Osteocyte (in vitro differentiated cells): ENCODE results near the gene TMEM37. TPM values are rescaled to one million over a fixed set of nuclear protein-coding genes. Genes with fewer than 3 reads are reported as not detected.

Source experiments
- DNase-seq: peaks from one replicate; pipeline ENCODE4 v3.0.0; 2021; ENCODE audit warnings: mixed read lengths; ENCODE audit not compliant: unreplicated experiment; ENCODE audit errors: extremely low spot score
- H3K27ac Mint-ChIP-seq: one replicate; pipeline ENCODE4 v1.8.0; 2021; ENCODE audit warnings: mild to moderate bottlenecking, mixed read lengths; ENCODE audit not compliant: unreplicated experiment
- H3K27me3 Mint-ChIP-seq: one replicate; pipeline ENCODE4 v1.8.0; 2021; ENCODE audit warnings: mixed read lengths; ENCODE audit not compliant: unreplicated experiment
- H3K36me3 Mint-ChIP-seq: one replicate; pipeline ENCODE4 v1.8.0; 2021; ENCODE audit warnings: mixed read lengths; ENCODE audit not compliant: unreplicated experiment
- H3K4me1 Mint-ChIP-seq: one replicate; pipeline ENCODE4 v1.8.0; 2021; ENCODE audit warnings: mixed read lengths; ENCODE audit not compliant: unreplicated experiment
- H3K4me3 Mint-ChIP-seq: one replicate; pipeline ENCODE4 v1.8.0; 2021; ENCODE audit warnings: mild to moderate bottlenecking, moderate library complexity, mixed read lengths; ENCODE audit not compliant: unreplicated experiment
- H3K9me3 Mint-ChIP-seq: one replicate; pipeline ENCODE4 v1.8.0; 2021; ENCODE audit warnings: mixed read lengths; ENCODE audit not compliant: unreplicated experiment
- CTCF ChIP-seq: fragments of 200-600 bp; sonication (generic); IDR thresholded peaks from 2 replicates; pipeline ENCODE4 v1.5.0; 2021; ENCODE audit warnings: antibody characterized with exemption, mild to moderate bottlenecking, moderate library complexity
- total RNA-seq: library from RNA; stranded (reverse); gene quantifications from 2 replicates; pipeline ENCODE4 v1.2.1, GENCODE V29; 2021

Gene TMEM37
- total RNA-seq, 1 donor from 2014 or later: 0.40 TPM

GRCh38 chr2:119483896-119484718, 52.5 kb downstream of the TMEM37 start:
- no peak overlapping the region for H3K27ac Mint-ChIP-seq
- H3K4me3 Mint-ChIP-seq: no peak overlapping the region
- peak; percentile 69 for DNase-seq
- H3K9me3 Mint-ChIP-seq: no peaks in the 10 kb centered on the region
- no peaks in the 10 kb centered on the region for H3K36me3 Mint-ChIP-seq
- H3K27me3 Mint-ChIP-seq: peaks cover 41% of the 10 kb centered on the region
- TF ChIP-seq CTCF: no peak
- peaks cover 4% of the 10 kb centered on the region for H3K4me1 Mint-ChIP-seq

- no peak overlapping the region for H3K27ac Mint-ChIP-seq
- peaks cover 4% of the 10 kb centered on the region for H3K4me1 Mint-ChIP-seq
- H3K36me3 Mint-ChIP-seq: no peaks in the 10 kb centered on the region
Measured at GRCh38 chr2:119484834-119485233, 53.2 kb downstream of the TMEM37 start.

GRCh38 chr2:119485336-119486110, 53.9 kb downstream of the TMEM37 start:
- peak; percentile 75 for DNase-seq
- peaks cover 31% of the 10 kb centered on the region for H3K27me3 Mint-ChIP-seq
- H3K27ac Mint-ChIP-seq: no peak overlapping the region
- peaks cover 4% of the 10 kb centered on the region for H3K4me1 Mint-ChIP-seq
- H3K4me3 Mint-ChIP-seq: no peak overlapping the region
- no peak for TF ChIP-seq CTCF
- no peaks in the 10 kb centered on the region for H3K36me3 Mint-ChIP-seq
- H3K9me3 Mint-ChIP-seq: no peaks in the 10 kb centered on the region

More at GRCh38 chr2:119484834-119485233, 53.2 kb downstream of the TMEM37 start:
- peak; percentile 64 for DNase-seq
- no peak for TF ChIP-seq CTCF
- Mint-ChIP-seq H3K4me3 (no peak overlapping the region), H3K9me3 (no peaks in the 10 kb centered on the region), H3K27me3 (peaks cover 37% of the 10 kb centered on the region)

- Mint-ChIP-seq H3K27ac (no peak overlapping the region), H3K4me3 (no peak overlapping the region), H3K9me3 (no peaks in the 10 kb centered on the region), H3K36me3 (no peaks in the 10 kb centered on the region), H3K27me3 (peaks cover 24% of the 10 kb centered on the region), H3K4me1 (peaks cover 6% of the 10 kb centered on the region)
- TF ChIP-seq CTCF: no peak
- peak; percentile 73 for DNase-seq
Measured at GRCh38 chr2:119486196-119486827, 54.7 kb downstream of the TMEM37 start.

GRCh38 chr2:119486886-119487285, 55.2 kb downstream of the TMEM37 start:
- Mint-ChIP-seq H3K4me3 (no peak overlapping the region), H3K27me3 (peaks cover 24% of the 10 kb centered on the region), H3K4me1 (peaks cover 9% of the 10 kb centered on the region), H3K27ac (no peak overlapping the region), H3K9me3 (no peaks in the 10 kb centered on the region), H3K36me3 (no peaks in the 10 kb centered on the region)
- DNase-seq: no peak
- no peak for TF ChIP-seq CTCF
